Activated B cell treated with CpG ODN at 0.5 μM for 24 hours (primary cell): Measurements from ENCODE around the gene SOS1. TPM values are rescaled to one million over a fixed set of nuclear protein-coding genes. Genes with fewer than 3 reads are reported as not detected.

Source experiments
- ATAC-seq: fragments of 200-7000 bp; cut with Tn5 transposase; one replicate; pipeline ENCODE4 v1.10.0; 2021; ENCODE audit warnings: low read depth, mild to moderate bottlenecking, moderate library complexity
- CTCF ChIA-PET: fragments of 350-600 bp; sonication (Branson Sonifier 250); formaldehyde crosslinking; loops from one replicate; lab custom pipeline; 2021; ENCODE audit warnings: antibody characterized with exemption; lab: Charles Lee
- POLR2A ChIA-PET: fragments of 350-600 bp; sonication (Branson Sonifier 250); formaldehyde crosslinking; loops from one replicate; lab custom pipeline; 2021; ENCODE audit warnings: antibody characterized with exemption; lab: Charles Lee
- DNase-seq: peaks from one replicate; pipeline ENCODE4 v3.0.0; 2022
- H3K27ac Mint-ChIP-seq: one replicate; pipeline ENCODE4 v1.8.0; 2020; ENCODE audit warnings: mixed read lengths
- H3K27me3 Mint-ChIP-seq: one replicate; pipeline ENCODE4 v1.8.0; 2021; ENCODE audit warnings: mixed read lengths
- H3K36me3 Mint-ChIP-seq: one replicate; pipeline ENCODE4 v1.8.0; 2021; ENCODE audit warnings: low read depth, mixed read lengths
- H3K4me1 Mint-ChIP-seq: one replicate; pipeline ENCODE4 v1.8.0; 2021; ENCODE audit warnings: mixed read lengths
- H3K4me3 Mint-ChIP-seq: one replicate; pipeline ENCODE4 v1.8.0; 2020; ENCODE audit warnings: mild to moderate bottlenecking, mixed read lengths
- H3K9me3 Mint-ChIP-seq: one replicate; pipeline ENCODE4 v1.8.0; 2020; ENCODE audit warnings: mixed read lengths
- intact Hi-C: fragments of 100-400 bp; cut with micrococcal nuclease; formaldehyde crosslinking; loops from one replicate; pipeline ENCODE4 v1.15.1; 2024
- total RNA-seq: library from RNA; stranded (reverse); gene quantifications from 2 replicates; pipeline ENCODE4 v1.2.3, GENCODE V29; 2022
- TF ChIP-seq, protein P1 (sequence below): fragments of 200-600 bp; IDR thresholded peaks from one replicate; pipeline ENCODE4 v1.8.0; 2022; ENCODE audit warnings: antibody characterized with exemption, mild to moderate bottlenecking

The SOS1 gene
- total RNA-seq, 1 donor from 2014 or later = 51.9 TPM

DNA sequence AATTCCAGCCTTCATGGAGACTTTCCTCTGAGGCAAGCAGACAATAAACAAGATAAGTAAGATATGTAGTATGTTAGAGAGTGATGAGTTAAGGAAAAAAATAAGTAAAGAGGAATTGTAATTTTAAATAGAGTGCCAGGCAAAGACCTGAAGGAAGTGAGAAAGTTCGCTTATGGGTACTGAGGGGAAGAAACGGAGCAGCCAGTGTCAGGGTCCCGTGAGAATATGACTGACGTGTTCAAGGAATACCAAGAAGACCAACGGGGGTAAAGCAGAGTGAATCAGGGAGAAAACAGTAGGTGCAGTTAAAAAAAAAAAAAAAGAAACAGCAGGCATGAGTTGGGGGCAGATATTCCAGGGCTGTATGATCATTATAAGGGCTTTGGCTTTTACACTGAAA lies 186.1 kb downstream of the SOS1 start:
- Mint-ChIP-seq H3K36me3 (no peaks in the 10 kb centered on the region), H3K9me3 (no peaks in the 10 kb centered on the region), H3K27me3 (peaks cover 7% of the 10 kb centered on the region), H3K4me1 (peaks cover 4% of the 10 kb centered on the region), H3K4me3 (no peak overlapping the region), H3K27ac (no peak overlapping the region)
- peak; percentile 79 for ATAC-seq
- TF ChIP-seq, protein P1, sequence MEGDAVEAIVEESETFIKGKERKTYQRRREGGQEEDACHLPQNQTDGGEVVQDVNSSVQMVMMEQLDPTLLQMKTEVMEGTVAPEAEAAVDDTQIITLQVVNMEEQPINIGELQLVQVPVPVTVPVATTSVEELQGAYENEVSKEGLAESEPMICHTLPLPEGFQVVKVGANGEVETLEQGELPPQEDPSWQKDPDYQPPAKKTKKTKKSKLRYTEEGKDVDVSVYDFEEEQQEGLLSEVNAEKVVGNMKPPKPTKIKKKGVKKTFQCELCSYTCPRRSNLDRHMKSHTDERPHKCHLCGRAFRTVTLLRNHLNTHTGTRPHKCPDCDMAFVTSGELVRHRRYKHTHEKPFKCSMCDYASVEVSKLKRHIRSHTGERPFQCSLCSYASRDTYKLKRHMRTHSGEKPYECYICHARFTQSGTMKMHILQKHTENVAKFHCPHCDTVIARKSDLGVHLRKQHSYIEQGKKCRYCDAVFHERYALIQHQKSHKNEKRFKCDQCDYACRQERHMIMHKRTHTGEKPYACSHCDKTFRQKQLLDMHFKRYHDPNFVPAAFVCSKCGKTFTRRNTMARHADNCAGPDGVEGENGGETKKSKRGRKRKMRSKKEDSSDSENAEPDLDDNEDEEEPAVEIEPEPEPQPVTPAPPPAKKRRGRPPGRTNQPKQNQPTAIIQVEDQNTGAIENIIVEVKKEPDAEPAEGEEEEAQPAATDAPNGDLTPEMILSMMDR = no peak
- intact Hi-C loops = no loop called here
- ChIA-PET POLR2A (interaction anchor here (0.6 kb wide), 1 partner anchor 98 kb away, joined by 4 read pairs; no protein-coding TSS in a partner anchor), CTCF (no interaction called here)
- no peak for DNase-seq

DNA sequence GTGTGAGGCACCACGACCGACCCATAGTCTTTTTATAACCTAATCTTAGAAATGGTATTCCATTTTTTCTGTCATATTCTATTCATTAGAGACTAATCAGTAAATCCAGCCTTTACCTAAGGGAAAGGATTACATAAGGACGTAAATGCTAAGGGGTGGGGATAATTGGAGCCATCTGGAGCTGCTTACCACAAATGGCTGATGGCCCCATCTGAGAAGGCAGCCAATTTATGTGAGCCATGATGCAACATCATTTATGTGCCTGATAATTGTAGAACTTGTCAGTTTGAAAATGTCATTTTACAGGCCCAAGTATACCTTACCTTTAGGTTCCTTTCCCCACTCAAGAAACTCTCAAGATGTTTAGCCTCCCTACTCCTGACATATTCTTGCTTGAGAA lies 187.2 kb downstream of the SOS1 start:
- Mint-ChIP-seq H3K27ac (no peak overlapping the region), H3K9me3 (no peaks in the 10 kb centered on the region), H3K4me1 (peaks cover 4% of the 10 kb centered on the region), H3K27me3 (peaks cover 7% of the 10 kb centered on the region), H3K4me3 (no peak overlapping the region), H3K36me3 (no peaks in the 10 kb centered on the region)
- intact Hi-C loops = no loop called here
- no peak for DNase-seq
- ChIA-PET CTCF (no interaction called here), POLR2A (no interaction called here)
- ATAC-seq = no peak
- TF ChIP-seq, protein P1 = no peak

DNA sequence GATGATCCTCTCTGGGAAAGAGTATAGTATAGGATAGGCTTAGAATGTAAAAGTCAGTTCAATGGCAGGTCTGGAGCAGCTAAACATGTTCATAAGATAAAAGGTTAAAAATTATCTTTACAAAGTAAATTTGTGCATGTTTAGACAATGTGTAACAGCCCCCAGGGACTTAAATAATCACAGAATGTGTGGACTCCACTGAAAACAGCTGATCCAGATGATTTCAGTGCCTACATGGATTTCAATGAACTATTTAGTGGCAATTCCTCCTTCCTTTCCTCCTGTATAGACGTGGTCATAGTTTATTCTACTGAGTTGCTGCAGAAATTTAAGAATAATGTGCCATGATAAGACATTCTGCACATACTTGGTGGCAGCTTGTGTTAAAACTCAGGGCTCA lies 188.3 kb downstream of the SOS1 start:
- ATAC-seq (no peak), DNase-seq (no peak)
- CTCF ChIA-PET = no interaction called here
- H3K36me3 Mint-ChIP-seq = no peaks in the 10 kb centered on the region
- TF ChIP-seq, protein P1 = no peak
- intact Hi-C loops = no loop called here
- POLR2A ChIA-PET = no interaction called here
- H3K27me3 Mint-ChIP-seq = peaks cover 7% of the 10 kb centered on the region
- H3K4me1 Mint-ChIP-seq = peaks cover 4% of the 10 kb centered on the region
- no peak overlapping the region for H3K27ac Mint-ChIP-seq
- H3K9me3 Mint-ChIP-seq = no peaks in the 10 kb centered on the region
- no peak overlapping the region for H3K4me3 Mint-ChIP-seq

Other genes with a start within 250 kb of the SOS1 start
- 20.4 and 21.5 TPM in 2 replicates for gene DHX57, start 245.1 kb downstream of the SOS1 start, total RNA-seq
- 4.1 and 4.8 TPM in 2 replicates for gene MORN2, start 245.1 kb downstream of the SOS1 start, total RNA-seq
- 0.27 and 0.69 TPM in 2 replicates for gene ARHGEF33, start 231.2 kb downstream of the SOS1 start, total RNA-seq
- gene CDKL4, start 122.9 kb upstream of the SOS1 start, total RNA-seq = 0.24 TPM in 1 of 2 replicates, not detected in the other